DMS79 treated with DMSO at 0.1 percent for 48 hours (cell line): ENCODE data around the gene MPL.

ENCODE experiments used
- DNase-seq: peaks from one replicate; lab custom pipeline; 2025; lab: John Stamatoyannopoulos, UW

Gene MPL

DNA sequence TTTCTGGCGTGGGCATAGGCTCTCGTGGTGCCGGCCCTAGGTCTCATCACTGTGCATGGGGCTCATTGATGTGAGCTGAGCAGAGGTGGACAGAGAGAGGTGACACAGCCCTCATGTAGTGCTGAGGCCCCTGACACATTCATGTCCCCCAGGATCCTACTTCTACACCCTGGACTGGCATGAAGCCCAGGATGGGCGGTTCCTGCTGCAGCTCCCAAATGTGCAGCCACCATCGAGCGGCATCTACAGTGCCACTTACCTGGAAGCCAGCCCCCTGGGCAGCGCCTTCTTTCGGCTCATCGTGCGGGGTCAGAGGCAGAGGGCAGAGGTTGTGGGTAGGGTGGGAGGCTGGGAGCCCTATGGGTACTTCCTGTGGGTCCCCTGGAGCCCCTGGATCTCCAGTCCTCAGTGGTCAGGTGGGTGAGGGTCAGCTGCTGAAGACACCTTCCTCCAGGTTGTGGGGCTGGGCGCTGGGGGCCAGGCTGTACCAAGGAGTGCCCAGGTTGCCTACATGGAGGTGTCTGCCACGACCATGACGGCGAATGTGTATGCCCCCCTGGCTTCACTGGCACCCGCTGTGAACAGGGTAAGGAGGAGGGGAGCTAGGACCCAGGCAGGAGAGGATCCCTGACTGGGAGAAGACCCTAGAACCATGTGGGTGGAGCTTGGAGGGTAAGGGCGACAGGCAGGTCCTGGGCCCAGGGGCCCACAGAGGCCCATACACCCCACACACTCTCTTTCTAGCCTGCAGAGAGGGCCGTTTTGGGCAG is 30.7 kb upstream of the MPL start:
- peak; percentile 82 for DNase-seq

- DNase-seq, result no peak
Observed at GRCh38 chr1:43307458-43308158, 30.0 kb upstream of the MPL start.

DNA sequence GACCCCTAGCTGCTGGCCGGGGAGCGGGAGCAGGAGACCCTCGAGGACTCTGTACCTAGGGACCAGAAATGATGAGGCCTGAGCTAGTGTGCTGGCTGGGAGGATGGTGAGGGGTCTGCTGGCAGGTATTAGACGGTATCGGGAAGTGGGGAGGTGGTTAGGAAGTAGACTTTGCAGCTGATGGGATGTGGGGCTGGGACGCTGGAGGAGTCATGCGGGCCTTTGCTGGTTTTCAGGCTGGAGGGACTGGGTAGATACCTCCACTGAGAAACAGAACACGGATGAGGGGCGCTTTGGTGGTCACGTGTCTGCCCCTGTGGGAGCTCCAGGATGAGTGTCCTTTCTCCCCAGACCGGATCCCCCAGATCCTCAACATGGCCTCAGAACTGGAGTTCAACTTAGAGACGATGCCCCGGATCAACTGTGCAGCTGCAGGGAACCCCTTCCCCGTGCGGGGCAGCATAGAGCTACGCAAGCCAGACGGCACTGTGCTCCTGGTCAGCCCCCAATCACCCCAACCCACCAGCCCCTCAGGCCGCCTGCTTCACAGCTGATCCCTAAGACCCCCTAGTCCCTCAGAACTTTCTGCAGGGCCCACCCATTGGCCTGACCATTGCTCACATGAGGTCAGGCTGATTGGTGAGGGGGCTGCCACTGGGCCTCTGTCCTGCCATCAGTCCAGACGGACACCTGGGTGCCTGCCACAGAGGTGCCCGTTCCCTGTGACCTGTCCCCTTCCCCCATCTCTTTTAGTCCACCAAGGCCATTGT is 28.8 kb upstream of the MPL start:
- DNase-seq, result no peak

DNA sequence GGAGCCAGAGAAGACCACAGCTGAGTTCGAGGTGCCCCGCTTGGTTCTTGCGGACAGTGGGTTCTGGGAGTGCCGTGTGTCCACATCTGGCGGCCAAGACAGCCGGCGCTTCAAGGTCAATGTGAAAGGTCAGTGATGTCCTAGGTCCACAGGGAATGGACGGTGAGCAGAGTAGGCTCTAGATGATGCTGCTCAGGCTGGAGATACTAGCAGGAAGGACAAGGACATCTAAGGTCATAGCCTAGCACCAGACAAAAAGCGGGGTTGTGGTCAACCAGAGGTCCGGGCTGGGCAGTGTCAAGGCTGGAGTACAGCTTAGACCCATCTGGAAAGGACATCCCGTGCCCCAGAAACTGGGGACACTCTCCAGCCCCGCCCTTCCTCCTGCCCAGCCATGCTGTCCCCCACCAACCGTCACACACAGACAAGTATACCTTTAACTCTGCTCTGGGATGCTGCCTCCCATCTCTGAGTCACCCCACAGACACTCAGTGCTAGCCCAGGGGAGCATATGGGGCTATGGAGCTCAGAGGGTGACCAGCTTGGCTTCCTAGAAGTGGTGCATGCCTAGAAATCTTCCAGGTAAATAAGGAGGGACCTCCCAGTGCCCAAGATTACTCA is 28.1 kb upstream of the MPL start:
- DNase-seq, result no peak

- DNase-seq, result no peak
Observed at GRCh38 chr1:43311521-43311920, 26.1 kb upstream of the MPL start.

- DNase-seq, result no peak
Observed at GRCh38 chr1:43312212-43312623, 25.4 kb upstream of the MPL start.

- no peak for DNase-seq
Observed at GRCh38 chr1:43312663-43313515, 24.7 kb upstream of the MPL start.

- no peak for DNase-seq
Observed at GRCh38 chr1:43313771-43314170, 23.8 kb upstream of the MPL start.

- no peak for DNase-seq
Observed at GRCh38 chr1:43314233-43314632, 23.4 kb upstream of the MPL start.

DNA sequence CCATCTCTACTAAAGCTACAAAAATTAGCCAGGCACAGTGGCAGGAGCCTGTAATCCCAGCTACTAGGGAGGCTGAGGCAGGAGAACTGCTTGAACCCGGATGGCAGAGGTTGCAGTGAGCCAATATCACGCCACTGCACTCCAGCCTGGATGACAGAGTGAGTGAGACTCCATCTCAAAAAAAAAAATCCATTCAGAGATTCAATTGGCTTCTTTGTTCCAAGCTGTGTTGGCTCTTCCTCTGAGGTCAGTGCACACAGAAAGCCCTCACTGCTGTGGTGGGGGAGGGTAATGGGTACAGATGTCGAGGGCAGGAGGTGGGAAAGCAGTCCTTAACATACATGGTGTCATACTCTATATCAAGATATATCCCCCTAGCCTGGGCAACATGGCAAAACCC is 22.1 kb upstream of the MPL start:
- DNase-seq, result no peak

- DNase-seq, result no peak
Observed at GRCh38 chr1:43315963-43316737, 21.5 kb upstream of the MPL start.

- no peak for DNase-seq
Observed at GRCh38 chr1:43316738-43317520, 20.7 kb upstream of the MPL start.

- DNase-seq, result no peak
Observed at GRCh38 chr1:43317817-43318471, 19.7 kb upstream of the MPL start.

DNA sequence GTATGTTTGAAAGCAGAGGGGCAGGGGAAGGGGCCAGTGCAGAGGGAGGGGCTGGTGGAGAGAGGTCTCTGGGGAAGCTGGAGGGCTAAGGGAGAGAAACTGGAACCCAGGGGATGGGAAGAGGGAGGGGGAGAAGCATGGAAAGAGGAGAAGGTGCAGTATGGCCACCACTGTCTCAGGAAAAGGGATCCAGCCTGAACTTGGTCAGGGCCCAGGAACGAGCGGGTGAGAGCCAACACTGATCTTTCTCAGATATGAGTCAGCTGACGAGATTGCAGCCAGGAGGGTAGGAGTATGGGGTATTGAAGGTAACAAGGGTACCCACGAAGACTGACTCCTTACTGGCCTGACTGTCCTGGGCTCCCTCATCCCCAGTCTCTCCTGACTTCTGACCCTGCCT is 18.8 kb upstream of the MPL start:
- no peak for DNase-seq

DNA sequence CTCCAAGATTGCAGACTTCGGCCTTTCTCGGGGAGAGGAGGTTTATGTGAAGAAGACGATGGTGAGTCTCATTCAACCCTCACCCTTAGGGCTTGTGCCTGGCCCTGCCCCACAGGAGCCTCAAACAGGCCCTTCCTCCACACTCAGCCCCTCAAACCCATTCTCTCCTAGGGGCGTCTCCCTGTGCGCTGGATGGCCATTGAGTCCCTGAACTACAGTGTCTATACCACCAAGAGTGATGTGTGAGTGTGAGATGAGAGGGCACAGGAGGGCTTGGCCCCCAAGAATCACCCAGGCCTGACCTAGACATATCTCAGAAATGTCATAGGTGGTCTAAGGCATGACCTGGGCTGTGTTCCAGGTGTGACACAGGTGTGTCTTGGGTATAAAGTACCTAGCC is 18.3 kb upstream of the MPL start:
- DNase-seq, result no peak

GRCh38 chr1:43319766-43320165 is 17.9 kb upstream of the MPL start:
- no peak for DNase-seq

DNA sequence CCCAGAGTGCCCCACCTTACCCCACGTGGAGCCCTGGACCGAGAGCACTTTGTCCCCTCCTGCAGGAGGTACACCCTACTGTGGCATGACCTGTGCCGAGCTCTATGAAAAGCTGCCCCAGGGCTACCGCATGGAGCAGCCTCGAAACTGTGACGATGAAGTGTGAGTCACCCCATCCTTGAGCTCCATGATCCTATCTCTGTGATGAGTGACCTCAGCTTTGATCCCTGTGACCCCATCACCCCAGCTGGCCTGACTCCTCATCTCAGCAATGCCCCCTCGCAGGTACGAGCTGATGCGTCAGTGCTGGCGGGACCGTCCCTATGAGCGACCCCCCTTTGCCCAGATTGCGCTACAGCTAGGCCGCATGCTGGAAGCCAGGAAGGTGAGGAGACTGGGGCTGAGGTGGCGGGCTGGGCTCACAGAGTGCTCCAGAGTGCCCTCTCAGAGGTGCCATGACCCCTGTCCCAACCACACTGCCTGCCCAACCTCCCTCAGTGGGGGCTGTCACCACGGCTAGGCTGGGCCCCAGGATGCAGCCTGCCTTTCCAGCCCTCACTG is 16.2 kb upstream of the MPL start:
- no peak for DNase-seq

DNA sequence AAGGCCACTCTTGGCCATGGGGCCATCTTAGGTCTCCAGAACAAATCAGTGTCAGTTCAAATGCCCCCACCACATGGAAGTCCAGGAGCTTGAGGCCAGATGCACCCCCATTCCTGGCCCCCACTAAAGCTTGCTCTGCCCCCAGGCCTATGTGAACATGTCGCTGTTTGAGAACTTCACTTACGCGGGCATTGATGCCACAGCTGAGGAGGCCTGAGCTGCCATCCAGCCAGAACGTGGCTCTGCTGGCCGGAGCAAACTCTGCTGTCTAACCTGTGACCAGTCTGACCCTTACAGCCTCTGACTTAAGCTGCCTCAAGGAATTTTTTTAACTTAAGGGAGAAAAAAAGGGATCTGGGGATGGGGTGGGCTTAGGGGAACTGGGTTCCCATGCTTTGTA is 15.1 kb upstream of the MPL start:
- no peak for DNase-seq

- no peak for DNase-seq
Observed at GRCh38 chr1:43324810-43325209, 12.8 kb upstream of the MPL start.
